ENCODE data around the gene PTCHD4.

Gene PTCHD4

DNA sequence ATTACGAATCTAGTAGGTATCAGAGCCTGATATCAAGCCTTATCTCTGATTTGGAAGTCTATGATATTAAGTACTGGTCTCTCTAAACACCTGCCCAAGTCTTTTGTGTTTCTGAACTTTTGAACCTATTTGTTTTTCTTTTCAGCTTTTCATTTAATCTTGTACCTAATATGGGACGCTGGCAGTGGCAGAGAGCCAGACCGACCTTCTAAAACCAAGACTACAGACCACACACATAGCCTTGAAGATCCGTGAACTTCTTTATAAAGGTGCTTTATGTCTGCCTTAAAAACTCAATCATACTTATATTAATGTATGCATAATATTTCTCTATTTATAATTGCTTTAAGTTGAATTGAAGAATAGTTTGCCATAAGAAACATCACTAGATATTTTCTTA lies 12.6 kb upstream of the PTCHD4 start:
- TF ChIP-seq TAF1 (IDR thresholded peaks at IDR 0.05; ENCODE audit: borderline replicate concordance, insufficient read depth, low read length) (no peak), FOXP2 (optimal IDR thresholded peaks at IDR 0.05; ENCODE audit: borderline replicate concordance, extremely low read depth, extremely low read length, insufficient read depth) (no peak), SIN3A (IDR thresholded peaks at IDR 0.05; ENCODE audit: borderline replicate concordance, insufficient read depth, low read length) (no peak), POLR2AphosphoS5 (IDR thresholded peaks at IDR 0.05; ENCODE audit: low read depth, low read length) (no peak)
- TF ChIP-seq, protein P1, sequence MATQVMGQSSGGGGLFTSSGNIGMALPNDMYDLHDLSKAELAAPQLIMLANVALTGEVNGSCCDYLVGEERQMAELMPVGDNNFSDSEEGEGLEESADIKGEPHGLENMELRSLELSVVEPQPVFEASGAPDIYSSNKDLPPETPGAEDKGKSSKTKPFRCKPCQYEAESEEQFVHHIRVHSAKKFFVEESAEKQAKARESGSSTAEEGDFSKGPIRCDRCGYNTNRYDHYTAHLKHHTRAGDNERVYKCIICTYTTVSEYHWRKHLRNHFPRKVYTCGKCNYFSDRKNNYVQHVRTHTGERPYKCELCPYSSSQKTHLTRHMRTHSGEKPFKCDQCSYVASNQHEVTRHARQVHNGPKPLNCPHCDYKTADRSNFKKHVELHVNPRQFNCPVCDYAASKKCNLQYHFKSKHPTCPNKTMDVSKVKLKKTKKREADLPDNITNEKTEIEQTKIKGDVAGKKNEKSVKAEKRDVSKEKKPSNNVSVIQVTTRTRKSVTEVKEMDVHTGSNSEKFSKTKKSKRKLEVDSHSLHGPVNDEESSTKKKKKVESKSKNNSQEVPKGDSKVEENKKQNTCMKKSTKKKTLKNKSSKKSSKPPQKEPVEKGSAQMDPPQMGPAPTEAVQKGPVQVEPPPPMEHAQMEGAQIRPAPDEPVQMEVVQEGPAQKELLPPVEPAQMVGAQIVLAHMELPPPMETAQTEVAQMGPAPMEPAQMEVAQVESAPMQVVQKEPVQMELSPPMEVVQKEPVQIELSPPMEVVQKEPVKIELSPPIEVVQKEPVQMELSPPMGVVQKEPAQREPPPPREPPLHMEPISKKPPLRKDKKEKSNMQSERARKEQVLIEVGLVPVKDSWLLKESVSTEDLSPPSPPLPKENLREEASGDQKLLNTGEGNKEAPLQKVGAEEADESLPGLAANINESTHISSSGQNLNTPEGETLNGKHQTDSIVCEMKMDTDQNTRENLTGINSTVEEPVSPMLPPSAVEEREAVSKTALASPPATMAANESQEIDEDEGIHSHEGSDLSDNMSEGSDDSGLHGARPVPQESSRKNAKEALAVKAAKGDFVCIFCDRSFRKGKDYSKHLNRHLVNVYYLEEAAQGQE (IDR thresholded peaks at IDR 0.05; ENCODE audit: insufficient read depth in 1 of 2, low read depth in 2 of 2, low read length in 2 of 2) = no peak

DNA sequence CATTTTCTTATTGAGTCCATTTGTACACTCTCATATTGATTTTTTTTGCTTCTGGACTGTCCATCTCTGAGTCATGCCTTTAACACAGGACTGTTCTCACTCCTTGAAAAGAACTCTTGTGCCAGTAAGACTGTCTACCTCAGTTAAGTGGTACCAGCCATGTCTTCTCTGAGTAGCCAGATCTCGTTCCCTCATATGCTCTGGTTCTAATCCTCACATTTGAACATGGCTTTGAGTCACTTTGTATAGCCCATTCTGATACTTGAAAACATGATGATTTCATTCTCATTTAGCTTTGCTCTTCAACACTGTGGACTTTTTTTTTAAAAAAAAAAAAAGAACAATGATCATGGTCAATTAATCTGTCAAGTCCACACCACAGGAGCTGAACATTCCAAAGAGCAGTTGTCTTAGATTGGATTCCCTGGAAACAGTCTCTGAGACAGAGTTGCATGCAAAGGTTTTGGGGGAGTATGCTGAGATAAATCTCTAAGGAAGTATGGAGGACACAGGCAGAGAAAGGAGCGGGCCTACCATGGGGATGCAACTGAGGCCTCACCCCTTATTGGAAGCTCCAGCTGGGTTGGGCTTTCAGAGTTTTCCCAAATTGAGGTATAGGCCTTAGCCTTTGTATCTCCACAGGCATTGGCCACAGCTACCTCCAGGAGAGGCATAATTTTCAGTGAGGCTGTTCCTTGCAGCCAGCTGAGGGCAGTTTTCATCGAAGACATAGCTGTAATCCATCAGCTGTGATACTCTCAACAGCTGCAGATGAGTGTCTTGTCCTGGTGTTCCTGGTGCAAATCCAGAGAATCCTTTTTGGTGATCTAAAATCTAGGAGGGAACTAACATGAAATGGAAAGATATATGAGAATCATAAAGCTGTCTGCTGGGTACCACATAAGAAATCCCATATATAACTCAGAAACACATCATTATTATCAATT lies 6.0 kb upstream of the PTCHD4 start:
- TF ChIP-seq FOXP2 (optimal IDR thresholded peaks at IDR 0.05; ENCODE audit: borderline replicate concordance, extremely low read depth, extremely low read length, insufficient read depth) (no peak), SIN3A (IDR thresholded peaks at IDR 0.05; ENCODE audit: borderline replicate concordance, insufficient read depth, low read length) (no peak), POLR2AphosphoS5 (IDR thresholded peaks at IDR 0.05; ENCODE audit: low read depth, low read length) (no peak), TAF1 (IDR thresholded peaks at IDR 0.05; ENCODE audit: borderline replicate concordance, insufficient read depth, low read length) (no peak)
- TF ChIP-seq, protein P1 (IDR thresholded peaks at IDR 0.05; ENCODE audit: insufficient read depth in 1 of 2, low read depth in 2 of 2, low read length in 2 of 2) = no peak

DNA sequence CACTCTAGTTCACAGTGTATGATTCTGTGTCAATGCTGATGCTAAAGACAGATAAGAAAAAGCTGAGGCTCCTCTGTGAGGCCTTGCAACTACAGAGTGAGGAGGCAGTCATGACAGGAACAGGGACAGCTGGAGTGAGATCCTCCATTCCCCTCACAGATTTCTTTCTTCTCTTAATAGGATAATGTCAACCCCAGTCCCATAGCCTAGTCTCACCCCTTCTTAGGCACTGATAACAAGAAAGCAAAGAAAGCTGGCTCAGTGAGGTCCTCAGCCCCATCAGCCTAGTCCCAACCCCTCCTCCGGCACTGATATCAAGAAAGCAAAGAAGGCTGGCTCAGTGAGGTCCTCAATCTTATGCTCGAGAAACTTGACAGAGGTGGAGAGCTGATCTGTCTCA lies 2.1 kb upstream of the PTCHD4 start:
- TF ChIP-seq POLR2AphosphoS5 (IDR thresholded peaks at IDR 0.05; ENCODE audit: low read depth, low read length) = no peak
- TF ChIP-seq SIN3A (IDR thresholded peaks at IDR 0.05; ENCODE audit: borderline replicate concordance, insufficient read depth, low read length) = no peak
- no peak for TF ChIP-seq FOXP2 (optimal IDR thresholded peaks at IDR 0.05; ENCODE audit: borderline replicate concordance, extremely low read depth, extremely low read length, insufficient read depth)
- TF ChIP-seq, protein P1 (IDR thresholded peaks at IDR 0.05; ENCODE audit: insufficient read depth in 1 of 2, low read depth in 2 of 2, low read length in 2 of 2) = no peak

DNA sequence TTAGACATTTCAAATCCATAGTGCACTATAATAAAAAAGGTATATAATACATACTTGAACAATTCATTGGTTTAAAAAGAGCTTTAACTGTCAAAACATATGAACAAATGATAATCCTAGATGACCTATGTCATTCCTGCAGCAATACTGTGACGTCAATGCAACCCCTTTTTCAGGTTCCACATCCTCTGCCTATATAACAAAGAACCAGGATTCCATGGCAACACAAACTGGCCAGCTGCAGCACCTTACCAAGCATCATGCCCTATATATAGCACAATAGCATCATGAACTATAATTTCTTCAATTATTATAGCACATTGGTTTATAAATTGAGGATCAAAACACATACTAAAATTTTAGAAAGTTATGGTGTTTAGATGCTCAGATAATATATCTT lies 578 bp upstream of the PTCHD4 start:
- TF ChIP-seq SIN3A (IDR thresholded peaks at IDR 0.05; ENCODE audit: borderline replicate concordance, insufficient read depth, low read length) = no peak
- TF ChIP-seq, protein P1 (IDR thresholded peaks at IDR 0.05; ENCODE audit: insufficient read depth in 1 of 2, low read depth in 2 of 2, low read length in 2 of 2) = no peak
- TF ChIP-seq TAF1 (IDR thresholded peaks at IDR 0.05; ENCODE audit: borderline replicate concordance, insufficient read depth, low read length) = no peak
- no peak for TF ChIP-seq POLR2AphosphoS5 (IDR thresholded peaks at IDR 0.05; ENCODE audit: low read depth, low read length)
- no peak for TF ChIP-seq FOXP2 (optimal IDR thresholded peaks at IDR 0.05; ENCODE audit: borderline replicate concordance, extremely low read depth, extremely low read length, insufficient read depth)

All from PFSK-1 (cell line).